ENCODE measurements around the gene FAM114A2.

- TF ChIP-seq CTCF (IDR thresholded peaks at IDR 0.05 in 8 of 11, conservative IDR thresholded peaks at IDR 0.05 in 3 of 11) (no peak), POLR2A (IDR thresholded peaks at IDR 0.05) (no peak)
Measured at GRCh38 chr5:154015071-154015693, 23.5 kb downstream of the FAM114A2 start.

All from spleen (tissue), 7 donors.